A204.1 (cell line): Measurements from ENCODE around the gene HRH3.

Source experiments
- FAIRE-seq: peaks from 2 replicates; lab custom pipeline; 2012; peaks lifted over from hg19 to GRCh38; lab: Jason Lieb, UNC

The HRH3 gene

DNA sequence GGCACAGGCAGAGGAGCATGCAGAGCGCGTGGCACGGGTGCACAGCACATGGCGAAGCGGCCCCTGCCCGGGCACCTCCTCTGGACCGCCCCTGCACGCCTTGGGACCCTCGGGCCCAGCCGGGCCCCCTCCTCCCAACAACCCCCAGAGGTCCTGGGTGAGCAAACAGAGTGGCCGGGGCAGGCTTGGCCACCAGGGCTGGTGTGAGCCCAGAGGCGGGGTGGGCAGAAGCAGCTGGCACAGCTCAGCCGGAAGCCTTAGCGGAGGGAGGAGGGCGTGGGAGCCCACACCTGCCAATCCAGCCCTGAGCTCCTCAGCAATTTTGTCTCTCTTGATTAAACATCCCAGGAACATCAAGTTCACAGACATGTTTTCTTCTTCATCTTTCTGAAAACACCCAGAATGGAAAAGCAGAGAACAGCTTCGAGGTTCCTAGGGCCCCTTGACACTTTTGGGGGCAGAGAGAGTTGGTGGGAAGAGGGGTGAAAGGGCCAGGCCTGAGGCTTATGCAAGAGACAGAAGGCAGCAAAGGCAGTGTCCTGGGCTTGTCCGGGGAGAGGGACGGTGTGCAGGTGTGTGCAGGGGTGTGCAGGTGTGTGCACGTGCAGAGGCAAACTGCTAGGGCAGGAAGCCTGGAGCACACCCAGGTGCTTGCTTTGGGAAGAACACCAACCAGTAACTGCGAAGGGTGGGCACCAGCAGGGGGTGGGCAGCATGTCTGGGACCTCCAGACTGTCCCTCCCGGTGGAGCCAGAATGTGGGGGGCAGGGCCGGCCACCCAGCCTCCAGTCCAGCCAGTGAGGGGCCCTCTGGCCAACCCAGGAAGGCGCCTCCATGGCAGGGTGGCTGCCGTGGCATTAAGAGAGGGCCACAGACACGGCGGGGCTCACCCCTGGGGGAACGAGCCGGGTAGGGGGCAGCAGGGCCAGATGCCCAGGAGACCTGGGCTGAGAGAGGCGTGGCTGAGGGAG is 4.8 kb downstream of the HRH3 start:
- no peak for FAIRE-seq

DNA sequence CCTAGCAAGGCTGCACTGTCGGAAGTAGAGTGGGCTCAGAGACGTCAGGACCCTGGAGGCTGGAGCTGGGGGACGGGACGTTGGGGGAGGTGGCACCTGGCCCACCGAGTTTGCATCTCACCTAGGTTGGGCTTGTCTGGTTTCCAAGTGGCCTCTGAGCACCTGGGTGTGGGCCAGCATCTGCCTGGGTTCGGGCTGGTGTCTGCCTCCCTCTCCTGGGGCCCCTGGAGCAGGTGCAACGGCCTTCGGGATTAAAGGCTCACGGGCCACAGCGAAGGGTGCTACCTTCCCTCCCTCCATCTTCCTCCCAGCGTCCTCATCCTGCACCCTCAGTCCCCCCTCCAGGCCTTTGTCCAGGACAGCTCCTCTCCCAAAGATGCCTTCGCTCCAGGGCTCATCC is 6.0 kb downstream of the HRH3 start:
- no peak for FAIRE-seq

- FAIRE-seq, result no peak
Observed at GRCh38 chr20:62212299-62212698, 7.8 kb downstream of the HRH3 start.

GRCh38 chr20:62211769-62212288 is 8.2 kb downstream of the HRH3 start:
- no peak for FAIRE-seq

GRCh38 chr20:62211216-62211615 is 8.9 kb downstream of the HRH3 start:
- FAIRE-seq, result no peak

- no peak for FAIRE-seq
Observed at GRCh38 chr20:62210496-62210855, 9.6 kb downstream of the HRH3 start.

DNA sequence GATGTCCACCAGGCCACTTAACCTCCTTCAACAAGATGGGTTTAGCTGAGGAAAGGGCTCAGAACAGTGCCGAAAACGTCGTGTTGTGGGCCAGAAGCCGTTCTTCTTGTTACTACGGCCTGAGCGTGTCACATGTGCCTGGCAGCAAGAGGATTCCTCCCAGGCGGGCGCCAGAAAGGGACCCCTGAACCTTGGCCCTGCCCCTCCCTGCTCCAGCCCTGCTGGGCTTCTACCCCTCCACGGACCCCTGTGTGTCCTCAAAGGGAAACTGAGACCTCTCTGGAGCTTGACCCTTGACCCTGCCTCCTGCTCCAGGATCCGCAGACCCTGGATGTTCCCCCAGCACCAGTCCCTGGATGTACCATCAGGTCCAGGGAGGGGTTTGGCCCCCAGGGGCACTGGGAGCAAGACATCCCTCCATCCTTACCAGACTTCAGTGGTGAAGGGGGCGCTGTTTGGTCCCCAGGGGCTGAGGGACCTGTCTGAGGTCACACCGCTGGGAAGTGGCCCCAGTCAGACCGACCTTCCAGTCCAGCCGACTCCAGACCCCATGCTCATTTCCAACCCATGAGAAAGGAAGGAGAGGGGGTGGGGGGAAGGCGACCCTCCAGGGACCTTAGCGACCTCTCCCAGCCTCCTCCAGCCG is 10.1 kb downstream of the HRH3 start:
- no peak for FAIRE-seq

- FAIRE-seq, result no peak
Observed at GRCh38 chr20:62208795-62209755, 11.0 kb downstream of the HRH3 start.

DNA sequence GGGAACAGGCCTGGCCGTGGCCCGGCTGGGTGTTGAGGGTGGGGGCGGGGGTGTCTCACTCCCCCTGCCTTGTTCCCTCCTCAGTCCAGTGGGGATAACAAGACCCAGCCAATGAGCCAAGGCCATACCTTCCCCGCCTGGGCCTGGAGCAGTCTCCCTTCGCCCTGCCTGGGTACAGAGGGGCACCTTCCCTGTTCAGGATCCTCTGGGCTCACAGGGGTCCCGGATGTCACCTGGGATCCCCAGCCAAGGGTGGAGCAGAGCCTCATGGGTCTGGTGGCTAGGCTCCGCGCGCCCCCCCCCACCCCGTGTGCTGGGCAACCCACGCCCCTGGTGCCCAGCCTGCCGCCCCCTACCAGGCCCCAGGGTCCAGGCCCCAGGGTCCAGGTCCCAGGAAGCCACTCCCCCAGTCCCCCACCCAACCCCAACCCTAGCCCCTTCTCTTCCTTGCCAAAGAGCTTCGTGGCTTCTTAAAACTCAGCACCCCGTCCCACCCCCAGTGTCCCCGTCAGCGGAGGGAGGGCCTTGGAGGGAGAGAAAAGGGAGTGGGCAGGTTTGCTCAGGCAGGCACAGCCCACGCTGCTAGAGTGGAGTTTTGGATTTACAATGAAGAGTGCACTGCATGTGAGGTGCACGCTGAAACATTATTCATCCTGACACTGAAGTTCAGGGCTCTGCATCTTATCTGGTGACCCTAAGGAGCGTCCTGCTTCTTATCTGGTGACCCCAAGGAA is 11.8 kb downstream of the HRH3 start:
- FAIRE-seq, result no peak

GRCh38 chr20:62206388-62206775 is 13.7 kb downstream of the HRH3 start:
- no peak for FAIRE-seq

- FAIRE-seq, result no peak
Observed at GRCh38 chr20:62205618-62206387, 14.3 kb downstream of the HRH3 start.

GRCh38 chr20:62203378-62204030 is 16.6 kb downstream of the HRH3 start:
- FAIRE-seq, result no peak

- no peak for FAIRE-seq
Observed at GRCh38 chr20:62202676-62203377, 17.3 kb downstream of the HRH3 start.

- FAIRE-seq, result no peak
Observed at GRCh38 chr20:62202083-62202395, 18.0 kb downstream of the HRH3 start.

GRCh38 chr20:62201173-62202082 is 18.6 kb downstream of the HRH3 start:
- FAIRE-seq, result no peak

DNA sequence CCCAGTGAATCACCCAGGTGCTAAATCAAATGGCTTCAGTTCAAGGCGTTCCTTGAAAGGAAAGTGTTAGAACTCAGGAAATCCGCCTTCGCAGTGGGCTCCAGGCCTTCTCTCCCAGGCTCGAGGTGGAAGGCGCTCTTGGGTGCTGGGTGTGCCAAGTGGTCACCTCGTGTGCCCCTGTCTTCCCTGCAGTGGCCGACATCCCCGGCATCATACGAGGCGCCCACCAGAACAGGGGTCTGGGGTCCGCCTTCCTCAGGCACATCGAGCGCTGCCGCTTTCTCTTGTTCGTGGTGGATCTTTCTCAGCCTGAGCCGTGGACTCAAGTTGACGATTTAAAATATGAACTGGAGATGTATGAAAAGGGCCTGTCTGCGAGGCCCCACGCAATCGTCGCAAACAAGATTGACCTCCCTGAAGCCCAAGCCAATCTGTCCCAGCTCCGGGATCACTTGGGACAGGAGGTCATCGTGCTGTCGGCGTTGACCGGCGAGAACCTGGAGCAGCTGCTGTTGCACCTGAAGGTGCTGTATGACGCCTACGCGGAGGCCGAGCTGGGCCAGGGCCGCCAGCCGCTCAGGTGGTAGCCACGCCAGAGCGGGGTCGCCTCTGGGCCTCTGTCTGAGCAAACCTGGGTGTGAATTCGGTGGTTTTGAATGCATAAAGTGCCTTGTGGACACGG is 19.4 kb downstream of the HRH3 start:
- no peak for FAIRE-seq

DNA sequence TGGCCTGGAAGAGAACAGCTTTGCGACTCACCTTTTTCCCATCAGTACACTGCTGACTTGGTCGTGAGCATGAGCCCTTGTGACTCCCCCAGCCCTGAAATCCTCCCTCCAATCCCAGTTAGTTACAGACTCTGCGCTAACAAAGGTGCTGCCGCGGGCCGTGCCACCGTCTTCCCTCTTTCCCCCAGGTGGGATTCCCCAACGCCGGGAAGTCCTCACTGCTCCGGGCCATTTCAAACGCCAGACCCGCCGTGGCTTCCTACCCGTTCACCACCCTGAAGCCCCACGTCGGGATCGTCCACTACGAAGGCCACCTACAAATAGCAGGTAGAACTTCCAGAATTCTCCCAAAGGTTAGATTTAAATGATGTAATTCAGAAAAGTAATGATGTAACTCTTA is 21.1 kb downstream of the HRH3 start:
- FAIRE-seq, result no peak

- FAIRE-seq, result no peak
Observed at GRCh38 chr20:62198496-62198895, 21.6 kb downstream of the HRH3 start.
